ENCODE data around the gene POP4.

Gene POP4

GRCh38 chr19:29560313-29561075, 45.6 kb upstream of the POP4 start:
- no peaks in the 10 kb centered on the region for H3K36me3 ChIP-seq (ENCODE audit: insufficient read depth, low read length)
- H3K4me2 ChIP-seq (ENCODE audit: low read length), result no peak overlapping the region
- H3F3A ChIP-seq (ENCODE audit: insufficient read depth, low read length), result no peaks in the 10 kb centered on the region
- no peaks in the 10 kb centered on the region for H3K9me3 ChIP-seq (ENCODE audit: low read length)
- no peaks in the 10 kb centered on the region for H3K4me1 ChIP-seq (ENCODE audit: insufficient read depth, low read length, severe bottlenecking)
- H3K27ac ChIP-seq (ENCODE audit: low read depth, low read length, poor library complexity, severe bottlenecking), result no peak overlapping the region
- no peaks in the 10 kb centered on the region for H3K9me2 ChIP-seq (ENCODE audit: low read depth, low read length)
- no peak overlapping the region for H2AFZ ChIP-seq (ENCODE audit: low read length)
- no peaks in the 10 kb centered on the region for H4K20me1 ChIP-seq (ENCODE audit: insufficient read depth, low read length)
- H3K4me3 ChIP-seq (ENCODE audit: low read depth, low read length, poor library complexity, severe bottlenecking), result no peak overlapping the region
- no peaks in the 10 kb centered on the region for H3K79me2 ChIP-seq (ENCODE audit: insufficient read depth, low read length)
- TF ChIP-seq EZH2 (IDR thresholded peaks at IDR 0.05; ENCODE audit: borderline replicate concordance, low read length), result no peak
- no peak for TF ChIP-seq CTCF (IDR thresholded peaks at IDR 0.05; ENCODE audit: low read length)
- H3K27me3 ChIP-seq (ENCODE audit: insufficient read depth, low read length), result no peaks in the 10 kb centered on the region
- no peak overlapping the region for H3K9ac ChIP-seq (ENCODE audit: low read length)

DNA sequence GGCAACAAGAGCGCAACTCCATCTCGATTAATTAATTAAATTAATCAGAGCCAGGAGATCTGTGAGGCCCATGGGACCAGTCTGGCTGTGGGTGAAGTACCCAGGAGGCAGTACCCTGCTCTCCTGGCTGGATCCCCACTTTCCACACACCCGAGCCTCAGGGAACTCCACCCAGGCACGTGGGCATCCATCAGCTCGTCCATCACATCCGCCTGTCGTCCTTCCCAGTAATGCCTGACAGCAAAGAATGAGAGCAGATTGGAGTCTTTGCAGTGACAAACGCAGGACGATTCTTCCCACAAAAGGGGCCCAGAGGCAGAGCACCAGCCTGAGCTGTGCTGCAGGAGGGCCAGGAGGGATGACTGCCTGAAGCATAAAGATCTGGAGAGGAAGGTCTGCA, 44.5 kb upstream of the POP4 start:
- Histone ChIP-seq H3K79me2 (ENCODE audit: insufficient read depth, low read length) (no peaks in the 10 kb centered on the region), H3K27me3 (ENCODE audit: insufficient read depth, low read length) (no peaks in the 10 kb centered on the region), H3K4me2 (ENCODE audit: low read length) (no peak overlapping the region), H2AFZ (ENCODE audit: low read length) (no peak overlapping the region), H3K36me3 (ENCODE audit: insufficient read depth, low read length) (no peaks in the 10 kb centered on the region), H3K4me1 (ENCODE audit: insufficient read depth, low read length, severe bottlenecking) (no peaks in the 10 kb centered on the region), H3F3A (ENCODE audit: insufficient read depth, low read length) (no peaks in the 10 kb centered on the region), H3K4me3 (ENCODE audit: low read depth, low read length, poor library complexity, severe bottlenecking) (no peak overlapping the region), H3K9me3 (ENCODE audit: low read length) (no peaks in the 10 kb centered on the region), H4K20me1 (ENCODE audit: insufficient read depth, low read length) (no peaks in the 10 kb centered on the region), H3K9ac (ENCODE audit: low read length) (no peak overlapping the region), H3K9me2 (ENCODE audit: low read depth, low read length) (no peaks in the 10 kb centered on the region), H3K27ac (ENCODE audit: low read depth, low read length, poor library complexity, severe bottlenecking) (no peak overlapping the region)
- no peak for TF ChIP-seq CTCF (IDR thresholded peaks at IDR 0.05; ENCODE audit: low read length)
- TF ChIP-seq EZH2 (IDR thresholded peaks at IDR 0.05; ENCODE audit: borderline replicate concordance, low read length), result no peak

GRCh38 chr19:29562299-29563297, 43.5 kb upstream of the POP4 start:
- H3K27me3 ChIP-seq (ENCODE audit: insufficient read depth, low read length), result no peaks in the 10 kb centered on the region
- no peak overlapping the region for H2AFZ ChIP-seq (ENCODE audit: low read length)
- no peaks in the 10 kb centered on the region for H3K36me3 ChIP-seq (ENCODE audit: insufficient read depth, low read length)
- H3K4me2 ChIP-seq (ENCODE audit: low read length), result no peak overlapping the region
- H3K9me3 ChIP-seq (ENCODE audit: low read length), result no peaks in the 10 kb centered on the region
- no peak overlapping the region for H3K9ac ChIP-seq (ENCODE audit: low read length)
- TF ChIP-seq CTCF (IDR thresholded peaks at IDR 0.05; ENCODE audit: low read length) (no peak), EZH2 (IDR thresholded peaks at IDR 0.05; ENCODE audit: borderline replicate concordance, low read length) (no peak)
- H3K4me1 ChIP-seq (ENCODE audit: insufficient read depth, low read length, severe bottlenecking), result no peaks in the 10 kb centered on the region
- no peaks in the 10 kb centered on the region for H3K9me2 ChIP-seq (ENCODE audit: low read depth, low read length)
- H3K4me3 ChIP-seq (ENCODE audit: low read depth, low read length, poor library complexity, severe bottlenecking), result no peak overlapping the region
- H4K20me1 ChIP-seq (ENCODE audit: insufficient read depth, low read length), result no peaks in the 10 kb centered on the region
- H3K27ac ChIP-seq (ENCODE audit: low read depth, low read length, poor library complexity, severe bottlenecking), result no peak overlapping the region
- H3F3A ChIP-seq (ENCODE audit: insufficient read depth, low read length), result no peaks in the 10 kb centered on the region
- H3K79me2 ChIP-seq (ENCODE audit: insufficient read depth, low read length), result no peaks in the 10 kb centered on the region
